ENCODE results near the gene RNF146.
"Not testable (repeated sequence)": the region's sequence is repeated elsewhere in the genome, so short reads cannot be mapped to it uniquely, and the experiment has no call there.

Gene RNF146

DNA sequence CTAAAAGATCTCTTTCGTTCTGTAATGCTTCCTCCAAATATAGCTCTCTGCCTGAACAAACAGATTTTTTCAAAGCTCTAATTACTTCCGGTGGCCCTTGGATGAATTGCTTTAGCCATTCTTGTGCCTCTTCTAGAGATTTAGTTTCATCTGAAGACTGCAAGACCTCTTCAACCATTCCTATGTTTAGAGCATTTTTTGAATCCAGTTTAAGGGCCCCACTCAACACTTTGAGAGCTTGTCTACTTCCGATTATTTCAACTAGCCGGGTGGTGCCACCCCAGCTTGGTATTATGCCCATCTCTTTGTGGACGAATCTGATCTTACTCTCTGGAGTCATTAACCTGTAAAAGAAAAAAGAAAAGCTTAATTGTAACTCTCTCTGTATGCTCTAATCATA is 23.3 kb downstream of the RNF146 start:
- DNase-seq = peak in 1 of 2 experiments; percentile 30

DNA sequence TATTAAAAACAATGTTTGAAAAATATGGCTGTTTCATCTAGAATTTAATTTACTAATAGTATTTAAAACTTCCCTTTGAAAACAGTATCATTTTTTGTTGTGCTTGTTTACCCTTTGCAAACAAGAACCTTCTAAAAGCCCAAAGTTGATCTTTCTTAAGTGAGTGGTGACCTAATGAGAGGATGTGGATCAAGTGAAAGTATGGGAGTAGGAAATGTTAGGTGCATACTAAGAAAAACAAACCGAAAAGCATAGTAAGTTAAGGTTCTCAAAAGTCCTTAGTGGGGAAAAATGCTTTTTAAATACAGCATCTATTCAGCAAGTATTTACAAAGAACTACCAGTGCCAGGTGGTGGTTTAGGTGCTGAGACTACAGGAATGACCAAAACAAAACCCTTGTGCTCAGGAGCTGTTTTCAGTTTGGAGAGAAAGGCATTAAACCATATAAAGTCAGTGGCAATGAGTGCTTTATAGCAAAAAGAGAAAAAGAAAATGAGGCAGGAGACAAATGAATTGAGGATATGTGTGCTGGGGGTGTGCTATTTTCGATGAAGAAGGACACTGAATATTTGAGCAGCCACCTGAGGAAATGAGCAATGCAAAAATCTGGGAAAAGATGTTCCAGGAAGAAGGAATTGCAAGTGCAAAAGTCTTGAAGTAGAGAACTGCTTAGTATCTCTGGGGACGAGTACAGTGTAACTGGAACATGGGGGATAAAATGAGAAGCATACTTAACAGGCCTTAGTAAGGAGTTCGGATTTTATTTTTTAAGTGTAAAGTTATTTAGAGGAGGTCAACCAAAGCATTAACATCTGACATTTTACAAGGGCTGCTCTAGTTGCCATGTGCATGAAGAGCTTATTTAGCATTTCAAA is 24.0 kb downstream of the RNF146 start:
- DNase-seq = no peak

DNA sequence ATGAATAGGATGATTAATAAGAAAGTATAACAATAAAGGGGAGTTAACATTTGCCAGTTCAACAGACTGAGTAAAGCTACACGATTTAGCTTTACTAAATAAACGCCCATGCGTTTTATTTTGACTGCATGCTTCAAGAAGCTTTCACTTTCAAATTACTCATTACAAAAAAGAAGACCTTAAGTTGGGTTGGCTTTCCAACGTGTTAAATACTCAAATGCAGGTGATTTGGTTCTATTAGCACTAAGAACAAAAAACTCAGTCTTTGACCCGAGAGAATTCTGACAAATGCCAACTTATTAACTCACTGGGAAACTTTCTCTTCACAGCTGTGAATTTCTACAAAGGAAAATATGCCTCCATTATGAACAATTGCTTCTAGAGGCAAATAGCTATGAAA is 24.8 kb downstream of the RNF146 start:
- no peak for DNase-seq

DNA sequence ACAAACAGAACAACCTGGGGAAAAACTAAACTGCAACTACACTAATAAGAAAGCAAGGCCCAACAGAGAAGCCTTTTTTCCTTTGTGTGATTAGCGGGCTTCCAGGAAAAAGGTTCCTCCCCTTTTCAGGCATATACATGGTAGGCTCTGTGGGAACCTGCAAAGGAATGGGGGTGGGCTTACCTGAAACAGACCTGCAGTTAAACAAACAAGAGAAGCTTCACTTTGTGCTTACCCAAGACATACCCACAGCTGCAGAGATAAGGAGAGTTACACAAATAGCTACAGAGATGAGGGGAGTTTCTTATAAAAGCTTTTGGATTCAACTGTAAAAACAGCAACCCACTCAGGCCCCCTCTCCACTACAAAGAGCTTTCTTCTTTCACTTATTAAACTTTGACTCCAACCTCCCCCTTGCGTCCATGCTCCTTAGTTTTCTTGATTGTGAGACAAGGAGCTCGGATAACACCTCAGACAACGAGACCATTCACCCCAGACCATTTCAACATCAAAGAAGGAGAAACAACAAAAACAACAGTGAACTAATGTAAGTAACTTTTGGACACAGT is 30.9 kb downstream of the RNF146 start:
- no peak for DNase-seq

DNA sequence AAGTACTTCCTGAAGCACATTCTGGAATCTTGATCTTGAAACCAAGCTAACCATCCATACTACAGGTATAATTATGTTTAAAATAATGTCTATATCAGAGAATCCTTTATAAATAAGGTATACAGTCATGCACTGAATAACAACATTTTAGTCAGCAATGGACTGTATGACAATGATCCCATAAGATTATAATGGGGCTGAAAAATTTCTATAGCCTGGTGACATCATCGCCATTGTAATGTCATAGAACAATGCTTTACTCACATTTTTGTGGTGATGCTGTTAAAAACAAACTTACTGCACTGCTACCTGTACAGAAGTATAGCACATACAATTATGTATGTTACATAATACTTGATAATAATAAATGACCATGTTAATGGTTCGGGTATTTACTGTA is 31.8 kb downstream of the RNF146 start:
- no peak for DNase-seq

DNA sequence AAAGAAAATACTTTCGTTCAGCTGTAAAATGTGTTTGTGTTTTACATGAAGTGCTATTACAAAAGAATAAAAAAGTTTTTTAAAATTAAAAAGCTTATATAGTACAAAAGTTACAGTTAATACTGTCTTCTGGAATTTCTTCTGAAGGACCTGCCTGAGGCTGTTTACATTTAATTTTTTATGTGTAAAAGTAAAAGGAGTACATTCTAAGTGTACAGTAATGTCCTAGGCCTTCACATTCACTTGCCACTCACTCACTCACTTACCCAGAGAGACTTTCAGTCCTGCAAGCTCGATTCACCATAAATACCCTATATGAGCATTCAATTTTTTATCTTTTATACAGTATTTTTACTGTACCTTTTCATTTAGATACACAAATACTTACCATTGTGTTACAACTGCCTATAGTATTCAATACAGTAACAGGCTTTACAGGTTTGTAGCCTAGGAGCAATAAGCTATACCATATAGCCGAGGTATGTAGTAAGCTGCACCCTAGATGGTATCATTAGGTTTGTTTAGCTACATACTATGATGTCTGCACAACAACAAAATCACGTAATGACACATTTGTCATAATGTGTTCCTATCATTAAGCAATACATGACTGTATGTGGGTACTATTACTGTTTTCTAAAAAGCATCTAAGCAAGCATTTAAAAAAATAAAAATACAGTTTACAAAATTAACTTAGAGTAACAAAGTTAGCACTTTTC is 33.0 kb downstream of the RNF146 start:
- no peak for DNase-seq

DNA sequence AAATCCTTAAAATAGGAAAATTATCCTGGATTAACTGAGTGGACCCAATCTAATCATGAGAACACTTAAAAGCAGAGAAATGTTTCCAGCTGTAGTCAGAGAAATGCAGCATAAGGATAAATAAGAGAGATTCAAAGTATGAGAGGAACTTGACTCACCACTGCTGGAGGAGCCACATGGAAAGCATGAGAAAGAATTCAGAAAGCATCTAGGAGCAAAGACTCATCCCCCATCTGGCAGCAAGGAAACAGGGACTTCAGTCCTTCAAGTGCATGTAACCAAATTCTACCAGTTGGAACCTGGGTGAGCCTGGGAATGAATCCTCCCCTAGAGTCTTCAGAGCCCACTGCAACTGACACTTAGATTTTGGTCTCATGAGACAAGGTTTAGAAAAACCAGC is 33.7 kb downstream of the RNF146 start:
- no peak for DNase-seq

DNA sequence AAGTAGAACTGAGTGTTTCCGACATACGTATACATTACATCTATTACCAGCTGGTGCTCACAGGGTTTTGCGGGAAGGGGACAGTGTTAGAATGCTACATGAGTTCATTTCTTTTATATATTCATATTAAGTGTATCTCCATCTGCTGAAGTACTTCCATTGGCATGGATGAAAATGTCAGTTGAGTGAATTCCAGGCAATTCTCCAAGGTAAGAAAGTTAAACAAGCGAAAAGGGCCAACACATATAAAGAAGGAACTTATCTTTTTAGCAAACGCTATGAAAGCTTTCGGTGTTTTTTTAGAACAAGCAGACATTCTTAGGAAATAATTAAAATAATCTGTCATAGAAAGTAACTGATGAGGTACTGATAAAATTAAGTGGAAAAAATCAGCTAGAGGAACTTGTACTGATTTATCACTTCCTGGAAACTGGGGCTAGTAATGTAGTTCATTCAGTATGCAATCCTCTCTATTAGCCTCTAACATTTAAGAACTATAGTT is 34.6 kb downstream of the RNF146 start:
- no peak for DNase-seq

DNA sequence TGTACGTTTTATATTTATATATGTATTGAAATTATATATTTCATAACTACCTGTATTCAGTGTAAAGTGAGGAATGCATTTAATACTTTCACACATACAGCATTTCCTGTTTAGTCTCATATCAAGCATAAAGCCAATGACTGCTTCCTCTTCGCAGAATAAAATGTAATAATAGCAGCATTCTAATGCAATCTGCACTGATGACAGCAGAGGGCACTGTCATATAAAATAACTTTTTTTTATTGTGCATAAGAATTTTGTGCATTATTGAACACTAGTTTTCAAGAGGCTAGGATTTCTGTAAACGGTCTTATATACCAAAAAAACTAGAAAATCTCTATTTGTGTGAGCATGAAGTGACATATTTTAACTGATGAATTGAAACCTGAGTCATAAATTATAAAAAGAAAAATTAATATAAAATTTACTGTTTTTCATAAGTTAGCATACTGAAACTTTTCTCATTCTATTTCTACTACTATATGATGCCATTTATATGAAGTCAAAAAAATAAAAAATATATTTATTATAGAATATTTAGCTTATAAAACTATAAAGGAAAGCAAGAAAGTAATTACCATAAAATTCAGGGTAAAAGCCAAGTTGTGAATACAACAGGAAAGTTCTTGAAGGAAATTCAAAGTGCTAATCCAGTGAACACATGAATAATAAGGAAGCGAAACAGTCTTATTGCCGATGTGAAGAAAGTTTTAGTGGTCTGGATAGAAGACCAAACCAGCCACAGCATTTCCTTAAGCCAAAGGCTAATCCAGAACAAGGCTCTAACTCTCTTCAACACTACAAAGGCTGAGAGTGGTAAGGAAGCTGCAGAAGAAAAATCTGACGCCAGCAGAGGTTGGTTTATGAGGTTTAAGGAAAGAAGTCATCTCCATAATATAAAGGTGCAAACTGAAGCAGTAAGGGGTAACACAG is 36.3 kb downstream of the RNF146 start:
- peak; percentile 0 to 25 for DNase-seq

DNA sequence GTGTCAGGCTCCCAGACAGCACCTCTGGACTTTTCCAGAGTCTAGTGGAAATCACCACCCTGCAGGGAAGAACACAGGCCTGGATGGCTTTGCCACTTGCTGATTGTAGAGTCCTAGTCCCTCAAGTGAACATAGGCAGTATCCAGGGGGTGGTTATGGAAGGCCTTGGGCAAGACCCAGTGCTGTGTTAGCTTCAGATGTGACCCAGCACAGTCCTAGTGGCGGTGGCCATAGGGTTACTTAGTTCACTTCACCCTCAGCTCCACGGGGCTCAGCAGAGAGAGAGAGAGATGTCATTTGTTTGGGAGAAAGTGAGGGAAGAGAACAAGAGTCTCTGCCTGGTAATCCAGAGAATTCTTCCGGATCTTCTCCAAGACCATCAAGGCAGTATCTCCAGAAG is 37.3 kb downstream of the RNF146 start:
- DNase-seq = no peak

DNA sequence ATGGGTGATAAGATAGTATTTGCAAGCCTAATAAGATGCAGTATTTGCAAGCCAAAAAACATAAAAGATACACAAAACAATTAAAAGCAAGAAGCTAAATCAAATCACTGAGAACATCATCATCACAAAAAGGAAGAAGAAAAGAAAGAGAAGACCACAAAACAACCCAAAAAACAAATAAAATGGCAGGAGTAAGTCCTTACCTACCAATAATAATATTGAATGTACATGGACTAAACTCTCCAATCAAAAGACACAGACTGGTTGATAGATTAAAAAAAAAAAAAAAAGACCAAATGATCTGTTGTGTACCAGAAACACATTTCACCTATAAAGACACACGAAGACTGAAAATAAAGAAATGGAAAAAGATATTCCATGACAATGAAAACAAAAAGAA is 39.1 kb downstream of the RNF146 start:
- no peak for DNase-seq

DNA sequence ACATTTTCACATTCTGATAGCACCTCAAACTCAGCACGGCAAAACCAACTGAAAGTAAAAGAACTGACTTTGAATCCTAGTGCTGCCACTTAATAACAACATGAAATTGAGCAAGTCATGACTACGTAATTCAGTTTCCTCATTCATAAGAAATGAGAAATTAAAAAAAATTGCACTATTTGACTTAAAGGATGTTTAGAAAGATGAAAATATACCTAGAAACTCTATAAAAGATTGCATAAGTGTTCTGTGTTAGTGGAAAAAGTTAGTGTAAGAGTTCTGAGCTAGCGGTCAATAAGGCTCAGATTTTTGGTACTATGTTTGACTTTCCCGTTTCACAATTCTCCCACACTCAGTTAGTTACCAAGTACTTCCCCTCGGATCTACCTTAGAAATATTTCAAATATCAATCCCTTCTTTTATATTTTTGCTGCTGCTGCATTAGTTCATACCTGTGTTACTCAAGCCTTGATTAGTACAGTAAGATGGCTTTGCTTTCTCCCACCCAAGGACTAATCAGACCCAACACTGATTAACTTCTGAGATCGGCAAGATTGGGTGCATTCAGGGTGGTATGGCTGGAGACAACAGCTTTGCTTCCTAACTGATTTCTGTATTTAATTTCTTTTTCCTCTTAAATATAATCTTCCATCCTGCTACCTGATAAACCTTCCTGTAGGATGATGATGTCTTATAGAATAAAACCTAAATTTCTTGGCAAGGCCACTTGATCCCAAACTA is 50.9 kb downstream of the RNF146 start:
- no peak for DNase-seq

DNA sequence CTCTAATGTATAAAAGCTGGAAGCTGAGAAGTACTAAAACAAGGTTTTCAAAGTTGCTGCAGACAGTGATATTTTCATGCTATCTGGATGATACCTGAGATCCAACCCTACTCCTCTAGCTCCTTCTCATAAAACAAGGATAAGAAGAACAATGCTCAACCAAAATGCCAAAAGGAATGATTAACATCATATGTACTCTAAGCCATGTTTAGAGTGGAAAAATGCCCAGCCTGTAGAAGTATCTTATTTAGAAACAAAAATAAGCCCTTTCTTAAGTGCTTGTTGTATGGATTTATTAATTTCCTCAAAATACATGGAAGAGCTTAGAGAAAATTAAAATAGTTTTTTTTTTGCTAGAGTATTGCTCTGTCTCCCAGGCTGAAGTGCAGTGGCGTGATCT is 53.0 kb downstream of the RNF146 start:
- no peak for DNase-seq

DNA sequence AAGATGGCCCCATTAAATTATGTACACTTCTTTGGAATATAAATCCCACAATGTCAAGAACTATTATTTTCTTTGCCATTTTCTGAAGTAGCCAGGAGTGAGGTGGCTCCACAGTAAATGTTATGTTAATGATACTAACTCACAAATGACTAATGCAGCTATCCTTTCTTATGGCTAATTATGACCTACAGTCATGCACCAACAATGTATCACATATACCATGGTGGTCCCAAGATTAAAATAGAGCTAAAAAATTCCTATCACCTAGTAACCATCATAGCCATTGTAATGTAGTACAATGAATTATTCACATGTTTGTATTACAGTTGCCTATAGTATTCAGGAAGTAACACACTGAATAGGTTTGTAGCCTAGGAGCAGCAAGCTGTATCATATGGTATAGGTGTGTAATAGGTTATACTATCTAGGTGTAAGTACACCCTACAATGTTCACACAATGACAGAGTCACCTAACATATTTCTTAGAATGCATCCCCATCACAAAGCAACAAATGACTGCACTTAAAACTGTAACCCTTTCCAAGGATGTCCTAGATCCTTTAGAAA is 61.5 kb downstream of the RNF146 start:
- DNase-seq = no peak

DNA sequence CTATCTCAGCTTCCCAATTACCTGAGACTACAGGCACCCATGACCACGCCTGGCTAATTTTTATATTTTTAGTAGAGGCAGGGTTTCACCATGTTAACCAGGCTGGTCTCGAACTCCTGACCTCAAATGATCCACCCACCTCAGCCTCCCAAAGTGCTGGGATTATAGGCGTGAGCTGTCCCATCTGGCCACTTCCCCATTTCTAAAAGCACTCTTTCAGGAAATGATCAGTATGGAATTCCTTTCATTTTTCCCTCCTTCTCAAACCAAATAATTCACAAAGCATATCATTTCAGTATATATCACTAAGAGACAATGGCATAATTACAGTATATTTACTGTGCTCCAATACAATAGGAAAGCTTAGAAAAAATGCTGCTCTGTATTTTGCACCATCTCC is 64.6 kb downstream of the RNF146 start:
- DNase-seq = not testable (repeated sequence)

DNA sequence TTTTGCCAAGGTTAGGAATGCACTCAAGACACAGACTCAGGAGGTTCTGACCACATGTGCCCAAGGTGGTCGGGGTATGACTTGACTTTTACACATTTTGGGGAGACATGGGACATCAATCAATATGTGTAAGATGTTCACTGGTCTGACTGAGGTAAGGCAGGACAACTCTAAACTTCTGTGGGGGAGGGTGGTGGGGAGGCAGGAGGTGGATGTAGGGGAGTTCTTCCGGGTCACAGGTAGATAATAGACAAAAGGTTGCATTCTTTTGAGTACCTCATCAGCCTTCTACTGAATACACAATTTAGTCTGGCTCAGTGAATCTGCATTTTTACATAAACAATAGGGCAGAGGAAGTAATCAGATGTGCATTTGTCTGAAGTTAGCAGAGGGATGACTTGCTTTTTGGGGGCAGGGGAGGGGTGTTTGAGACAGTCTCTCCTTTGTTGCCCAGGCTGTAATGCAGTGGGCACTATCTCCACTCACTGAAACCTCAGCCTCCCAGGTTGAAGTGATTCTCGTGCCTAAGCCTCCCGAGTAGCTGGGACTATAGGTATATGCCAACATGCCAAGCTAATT is 65.8 kb downstream of the RNF146 start:
- DNase-seq = no peak
